HFF-Myc (cell line): ENCODE data around the gene HASPIN.

Experiments used
- DNase-seq: peaks from one replicate; pipeline ENCODE4 v3.0.0-alpha.2; 2011; ENCODE audit warnings: low read depth; ENCODE audit errors: extremely low read depth
- H3K4me3 ChIP-seq: replicated peaks from 2 replicates; pipeline ENCODE4 v1.5.1; 2011; ENCODE audit warnings: low read depth, mild to moderate bottlenecking, control low read depth, low read length
- CTCF ChIP-seq: IDR thresholded peaks from 2 replicates; pipeline ENCODE4 v1.5.1; 2012; ENCODE audit warnings: mild to moderate bottlenecking, low read depth, low read length, control low read depth; ENCODE audit errors: missing control alignments

The HASPIN gene

DNA sequence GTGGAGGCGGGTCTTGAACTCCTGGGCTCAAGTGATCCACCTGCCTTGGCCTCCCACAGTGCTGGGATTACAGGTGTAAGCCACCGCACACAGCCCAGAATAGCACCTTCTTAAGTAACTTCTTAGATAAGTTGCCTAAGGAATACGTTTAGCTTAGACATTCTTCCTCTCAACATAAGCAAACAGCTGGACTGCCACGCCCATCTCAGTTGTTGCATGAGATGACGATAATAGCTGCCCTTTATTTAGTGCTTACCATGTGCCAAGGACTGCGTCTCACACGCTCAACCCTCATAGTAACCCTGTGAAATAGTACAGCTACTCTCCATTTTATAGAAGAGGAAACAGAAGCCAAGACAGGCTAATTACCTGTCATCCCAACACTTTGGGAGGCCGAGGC, 11.8 kb downstream of the HASPIN start:
- no peak for DNase-seq
- H3K4me3 ChIP-seq: no peak overlapping the region
- no peak for TF ChIP-seq CTCF

- TF ChIP-seq CTCF: no peak
- DNase-seq: no peak
- no peak overlapping the region for H3K4me3 ChIP-seq
These were observed 15.0 kb downstream of the HASPIN start for GRCh38 chr17:3738562-3739295.

DNA sequence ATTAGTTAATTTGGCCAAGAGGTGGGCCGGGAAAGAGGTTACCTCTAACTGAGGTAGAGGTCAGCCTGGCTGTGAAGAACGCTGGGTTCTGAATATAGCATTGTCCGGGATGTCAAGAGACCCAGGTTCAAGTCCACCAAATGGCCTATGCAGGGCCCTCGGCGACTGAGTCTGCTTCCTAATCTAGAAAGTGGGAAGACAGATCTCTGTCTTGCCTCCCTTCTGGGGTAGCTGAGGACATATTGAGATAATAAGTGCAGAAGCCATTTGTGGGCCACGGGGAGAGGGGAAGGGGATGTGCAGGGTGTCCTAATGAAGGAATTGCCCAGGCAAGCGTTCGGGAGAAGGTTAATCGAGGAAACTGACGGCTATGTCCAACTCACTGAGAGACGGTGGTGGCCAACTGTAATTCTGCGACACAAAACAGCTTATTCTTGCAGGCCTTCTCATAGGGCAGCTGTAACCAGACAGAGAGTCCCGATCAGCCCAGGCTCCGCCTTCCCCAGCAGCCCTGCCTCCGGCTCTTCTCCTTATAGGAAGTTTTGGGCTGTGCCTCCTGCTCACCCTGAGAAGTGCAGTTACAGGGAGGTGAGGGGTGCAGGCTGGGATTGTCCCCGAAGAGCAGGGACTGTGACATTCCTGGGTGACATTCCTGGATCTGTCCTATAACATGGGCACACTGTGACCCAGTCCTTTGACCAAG, 15.9 kb downstream of the HASPIN start:
- no peak for DNase-seq
- no peak overlapping the region for H3K4me3 ChIP-seq
- TF ChIP-seq CTCF: no peak

- H3K4me3 ChIP-seq: no peak overlapping the region
- no peak for TF ChIP-seq CTCF
- DNase-seq: no peak
These were observed 16.9 kb downstream of the HASPIN start for GRCh38 chr17:3740611-3741073.

DNA sequence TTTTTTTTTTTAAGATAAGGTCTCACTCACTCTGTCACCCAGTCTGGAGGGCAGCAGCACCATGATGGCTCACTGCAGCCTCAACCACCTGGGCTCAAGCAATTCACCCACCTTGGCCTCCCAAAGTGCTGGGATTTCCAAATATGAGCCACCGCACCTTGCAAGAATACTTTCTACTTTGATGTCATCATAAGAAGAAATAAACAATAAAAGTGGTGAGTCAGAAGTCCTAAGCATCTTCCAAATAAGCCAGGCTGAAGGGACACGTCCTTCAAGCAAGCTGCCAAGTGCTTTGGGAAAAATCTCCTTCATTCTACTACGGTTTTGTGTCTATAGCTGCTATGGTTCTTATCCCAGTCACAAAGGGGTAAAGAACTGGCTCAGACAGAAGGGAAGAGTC, 20.3 kb downstream of the HASPIN start:
- no peak for TF ChIP-seq CTCF
- DNase-seq: no peak
- H3K4me3 ChIP-seq: no peak overlapping the region

DNA sequence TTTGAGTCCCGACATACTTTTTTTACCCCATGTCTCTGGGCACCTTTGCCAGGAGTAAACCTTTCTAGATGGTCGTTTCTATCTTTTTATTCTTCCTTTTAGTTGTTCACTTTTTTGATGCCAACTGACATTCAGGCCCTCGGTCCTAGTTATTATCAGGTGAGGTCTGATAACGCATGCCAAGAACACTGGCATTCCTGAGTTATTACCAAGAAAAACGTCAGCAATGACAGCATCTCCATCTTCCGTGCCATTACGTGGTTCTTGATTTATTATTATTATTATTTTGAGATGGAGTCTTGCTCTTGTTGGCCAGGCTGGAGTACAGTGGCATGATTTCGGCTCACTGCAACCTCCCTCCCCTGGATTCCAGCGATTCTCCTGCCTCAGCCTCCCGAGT, 21.4 kb downstream of the HASPIN start:
- no peak for TF ChIP-seq CTCF
- no peak for DNase-seq
- H3K4me3 ChIP-seq: no peak overlapping the region
